Neural cell (in vitro differentiated cells): ENCODE results near the gene TSSK3. TPM values are rescaled to one million over a fixed set of nuclear protein-coding genes. Genes with fewer than 3 reads are reported as not detected.

Experiments used
- H2AFZ ChIP-seq: fragments of 200-600, 300-800 bp; sonication (generic), shearing (Covaris generic); 2 replicates; pipeline ENCODE4 v1.6.0; 2014; ENCODE audit warnings: low read depth, mild to moderate bottlenecking, antibody characterized with exemption, low read length, moderate library complexity
- H3F3A ChIP-seq: fragments of 200-600 bp; shearing (Covaris generic); 2 replicates; pipeline ENCODE4 v1.6.1; 2016; ENCODE audit warnings: mild to moderate bottlenecking, moderate library complexity, mixed read lengths, antibody characterized with exemption, low read length; ENCODE audit not compliant: insufficient read depth, poor library complexity, severe bottlenecking
- H3K27ac ChIP-seq: fragments of 200-600, 300-800 bp; sonication (generic), shearing (Covaris generic); 2 replicates; pipeline ENCODE4 v1.5.1; 2014; ENCODE audit warnings: mild to moderate bottlenecking, low read length, moderate library complexity
- H3K27me3 ChIP-seq: fragments of 300-800, 200-600 bp; sonication (generic), shearing (Covaris generic); 2 replicates; pipeline ENCODE4 v1.6.0; 2014; ENCODE audit warnings: mild to moderate bottlenecking, low read depth, low read length, moderate library complexity; ENCODE audit not compliant: insufficient read depth
- H3K36me3 ChIP-seq: fragments of 300-800, 200-600 bp; sonication (generic), shearing (Covaris generic); 2 replicates; pipeline ENCODE4 v1.5.1; 2014; ENCODE audit warnings: mild to moderate bottlenecking, antibody characterized with exemption, low read length, moderate library complexity; ENCODE audit not compliant: insufficient read depth
- H3K4me2 ChIP-seq: fragments of 300-800, 200-600 bp; sonication (generic), shearing (Covaris generic); 2 replicates; pipeline ENCODE4 v1.6.0; 2014; ENCODE audit warnings: mild to moderate bottlenecking, low read length
- H3K4me3 ChIP-seq: fragments of 300-800, 200-600 bp; sonication (generic), shearing (Covaris generic); 2 replicates; pipeline ENCODE4 v1.5.1; 2014; ENCODE audit warnings: mild to moderate bottlenecking, low read length, moderate library complexity
- H3K79me2 ChIP-seq: fragments of 200-600 bp; shearing (Covaris generic); replicated peaks from 2 replicates; pipeline ENCODE4 v1.6.0; 2014; ENCODE audit warnings: mild to moderate bottlenecking, low read length, moderate library complexity; ENCODE audit not compliant: insufficient read depth
- H3K9ac ChIP-seq: fragments of 300-800, 200-600 bp; sonication (generic), shearing (Covaris generic); 2 replicates; pipeline ENCODE4 v1.6.1; 2016; ENCODE audit warnings: mild to moderate bottlenecking, low read length, mixed read lengths
- H3K9me2 ChIP-seq: fragments of 200-600 bp; shearing (Covaris generic); 2 replicates; pipeline ENCODE4 v1.6.1; 2016; ENCODE audit warnings: mild to moderate bottlenecking, low read length, mixed read lengths; ENCODE audit not compliant: insufficient read depth
- H3K9me3 ChIP-seq: fragments of 200-600, 300-800 bp; sonication (generic), shearing (Covaris generic); 2 replicates; pipeline ENCODE4 v1.6.1; 2016; ENCODE audit warnings: mild to moderate bottlenecking, mixed run types, low read length, moderate library complexity, mixed read lengths
- H4K20me1 ChIP-seq: fragments of 200-600 bp; shearing (Covaris generic); 2 replicates; pipeline ENCODE4 v1.6.1; 2016; ENCODE audit warnings: mild to moderate bottlenecking, mixed run types; ENCODE audit not compliant: insufficient read depth
- EP300 ChIP-seq: fragments of 450-650 bp; conservative IDR thresholded peaks from 2 replicates; pipeline ENCODE4 v1.6.1; 2014; ENCODE audit warnings: antibody characterized with exemption, mild to moderate bottlenecking, moderate library complexity; ENCODE audit not compliant: poor library complexity, severe bottlenecking
- EZH2 ChIP-seq: fragments of 200-600, 300-800 bp; shearing (Covaris generic), sonication (generic); IDR thresholded peaks from 2 replicates; pipeline ENCODE4 v1.6.1; 2014; ENCODE audit warnings: antibody characterized with exemption, low read length, borderline replicate concordance, mild to moderate bottlenecking; ENCODE audit not compliant: insufficient read depth, poor library complexity, severe bottlenecking
- MXI1 ChIP-seq: fragments of 450-650 bp; conservative IDR thresholded peaks from 2 replicates; pipeline ENCODE4 v1.6.1; 2014; ENCODE audit warnings: antibody characterized with exemption, mild to moderate bottlenecking; ENCODE audit not compliant: poor library complexity, severe bottlenecking
- POLR2AphosphoS5 ChIP-seq: IDR thresholded peaks from 2 replicates; pipeline ENCODE4 v1.6.1; 2012
- RAD21 ChIP-seq: fragments of 450-650 bp; conservative IDR thresholded peaks from 2 replicates; pipeline ENCODE4 v1.6.1; 2014; ENCODE audit warnings: antibody characterized with exemption, mild to moderate bottlenecking, moderate library complexity
- REST ChIP-seq: IDR thresholded peaks from 2 replicates; pipeline ENCODE4 v1.6.1; 2012; ENCODE audit warnings: borderline replicate concordance
- SMC3 ChIP-seq: fragments of 450-650 bp; conservative IDR thresholded peaks from 2 replicates; pipeline ENCODE4 v1.6.1; 2014; ENCODE audit warnings: antibody characterized with exemption, mild to moderate bottlenecking, moderate library complexity; ENCODE audit not compliant: poor library complexity
- TAF1 ChIP-seq: IDR thresholded peaks from 2 replicates; pipeline ENCODE4 v1.6.1; 2012; ENCODE audit warnings: low read depth
- polyA plus RNA-seq: library from polyadenylated mRNA; depleted of rRNA; stranded (reverse); fragments of >200 nt; gene quantifications from 2 replicates; pipeline ENCODE4 v1.2.3, GENCODE V29; 2014
- TF ChIP-seq, protein P1 (sequence below): fragments of 450-650 bp; IDR thresholded peaks from 2 replicates; pipeline ENCODE4 v1.5.1; 2014; ENCODE audit warnings: antibody characterized with exemption, mild to moderate bottlenecking, moderate library complexity; ENCODE audit not compliant: poor library complexity, severe bottlenecking

TSSK3 gene
- polyA plus RNA-seq, 1 donor from 2014 or later: not detected

DNA sequence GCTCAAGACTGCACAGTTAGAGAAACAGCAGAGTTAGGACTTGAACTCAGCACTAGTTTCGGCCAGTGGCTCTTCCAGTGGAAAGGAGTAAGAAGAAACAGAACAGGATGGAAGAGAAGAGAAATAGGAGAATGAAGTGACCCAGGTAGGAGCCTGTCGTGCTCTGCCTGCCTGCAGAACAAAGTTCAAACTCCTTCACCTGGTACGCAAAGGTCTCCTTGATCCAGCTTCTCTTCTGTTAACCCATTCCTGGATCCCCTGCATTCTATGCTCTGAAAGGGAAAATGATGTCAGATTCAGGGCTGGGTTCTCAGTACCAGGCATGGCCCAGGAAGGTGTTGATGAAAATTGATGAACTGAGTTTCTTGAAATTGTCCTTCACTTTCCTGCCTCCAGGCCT, 3.9 kb upstream of the TSSK3 start (continued):
- TF ChIP-seq REST (no peak), TAF1 (no peak)

DNA sequence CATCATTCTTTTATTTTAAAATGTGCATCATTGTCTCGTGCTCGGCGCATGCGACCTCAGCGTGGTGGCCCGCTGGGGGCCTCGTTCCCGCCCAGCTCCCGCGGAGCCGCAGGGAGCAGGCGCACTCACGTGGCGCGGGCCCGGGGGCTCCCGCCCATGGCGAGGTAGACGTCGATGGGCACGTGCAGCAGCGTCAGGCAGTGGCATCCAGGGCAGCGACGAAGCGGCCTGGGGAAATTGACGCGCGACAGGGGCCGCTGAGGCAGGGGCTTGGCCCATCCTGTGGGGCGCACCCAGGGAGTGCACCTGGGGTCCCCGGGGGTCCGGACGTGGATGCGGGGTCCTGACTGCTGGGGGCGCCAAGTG, 1.0 kb upstream of the TSSK3 start:
- Histone ChIP-seq H3K4me3 (no peak overlapping the region), H3K9me2 (no peaks in the 10 kb centered on the region), H3K4me2 (no peak overlapping the region), H3K9me3 (no peaks in the 10 kb centered on the region), H3K79me2 (no peaks in the 10 kb centered on the region), H3F3A (no peaks in the 10 kb centered on the region), H3K36me3 (no peaks in the 10 kb centered on the region), H4K20me1 (no peaks in the 10 kb centered on the region), H3K9ac (no peak overlapping the region), H3K27me3 (no peaks in the 10 kb centered on the region), H3K27ac (no peak overlapping the region), H2AFZ (no peak overlapping the region)
- no peak for TF ChIP-seq MXI1
- no peak for TF ChIP-seq REST
- no peak for TF ChIP-seq EP300
- TF ChIP-seq SMC3: no peak
- TF ChIP-seq, protein P1, sequence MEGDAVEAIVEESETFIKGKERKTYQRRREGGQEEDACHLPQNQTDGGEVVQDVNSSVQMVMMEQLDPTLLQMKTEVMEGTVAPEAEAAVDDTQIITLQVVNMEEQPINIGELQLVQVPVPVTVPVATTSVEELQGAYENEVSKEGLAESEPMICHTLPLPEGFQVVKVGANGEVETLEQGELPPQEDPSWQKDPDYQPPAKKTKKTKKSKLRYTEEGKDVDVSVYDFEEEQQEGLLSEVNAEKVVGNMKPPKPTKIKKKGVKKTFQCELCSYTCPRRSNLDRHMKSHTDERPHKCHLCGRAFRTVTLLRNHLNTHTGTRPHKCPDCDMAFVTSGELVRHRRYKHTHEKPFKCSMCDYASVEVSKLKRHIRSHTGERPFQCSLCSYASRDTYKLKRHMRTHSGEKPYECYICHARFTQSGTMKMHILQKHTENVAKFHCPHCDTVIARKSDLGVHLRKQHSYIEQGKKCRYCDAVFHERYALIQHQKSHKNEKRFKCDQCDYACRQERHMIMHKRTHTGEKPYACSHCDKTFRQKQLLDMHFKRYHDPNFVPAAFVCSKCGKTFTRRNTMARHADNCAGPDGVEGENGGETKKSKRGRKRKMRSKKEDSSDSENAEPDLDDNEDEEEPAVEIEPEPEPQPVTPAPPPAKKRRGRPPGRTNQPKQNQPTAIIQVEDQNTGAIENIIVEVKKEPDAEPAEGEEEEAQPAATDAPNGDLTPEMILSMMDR: no peak
- no peak for TF ChIP-seq POLR2AphosphoS5
- TF ChIP-seq RAD21: no peak
- TF ChIP-seq TAF1: no peak
- no peak for TF ChIP-seq EZH2
